Loucy (cell line): ENCODE results near the gene MYBL2.

Source experiments
- H2AFZ ChIP-seq: fragments of 200-600 bp; sonication (generic); 2 replicates; pipeline ENCODE4 v1.6.0; 2016; ENCODE audit warnings: antibody characterized with exemption, mild to moderate bottlenecking, low read length, moderate library complexity
- H3F3A ChIP-seq: fragments of 200-600 bp; 2 replicates; pipeline ENCODE4 v1.6.0; 2016; ENCODE audit warnings: antibody characterized with exemption, low read depth, mild to moderate bottlenecking
- H3K27me3 ChIP-seq: fragments of 200-600 bp; sonication (generic); 2 replicates; pipeline ENCODE4 v1.6.1; 2014; ENCODE audit warnings: low read length, mild to moderate bottlenecking; ENCODE audit not compliant: insufficient read depth, poor library complexity, severe bottlenecking
- H3K36me3 ChIP-seq: fragments of 200-600 bp; sonication (generic); 2 replicates; pipeline ENCODE4 v1.6.1; 2016; ENCODE audit warnings: low read length; ENCODE audit not compliant: insufficient read depth
- H3K4me1 ChIP-seq: fragments of 200-600 bp; sonication (generic); 2 replicates; pipeline ENCODE4 v1.5.1; 2014; ENCODE audit warnings: low read length, mild to moderate bottlenecking; ENCODE audit not compliant: insufficient read depth, poor library complexity, severe bottlenecking
- H3K4me2 ChIP-seq: fragments of 200-600 bp; sonication (generic); 2 replicates; pipeline ENCODE4 v1.6.0; 2014; ENCODE audit warnings: antibody characterized with exemption, low read length, low read depth, mild to moderate bottlenecking; ENCODE audit not compliant: poor library complexity, severe bottlenecking
- H3K4me3 ChIP-seq: fragments of 200-600 bp; sonication (generic); 2 replicates; pipeline ENCODE4 v1.5.1; 2014; ENCODE audit warnings: low read length, mild to moderate bottlenecking, mixed read lengths; ENCODE audit not compliant: poor library complexity, severe bottlenecking
- H3K79me2 ChIP-seq: fragments of 200-600 bp; sonication (generic); 2 replicates; pipeline ENCODE4 v1.6.1; 2014; ENCODE audit warnings: low read length; ENCODE audit not compliant: insufficient read depth
- H3K9ac ChIP-seq: fragments of 200-600 bp; sonication (generic); 2 replicates; pipeline ENCODE4 v1.6.0; 2014; ENCODE audit warnings: mild to moderate bottlenecking, low read depth, low read length, moderate library complexity; ENCODE audit not compliant: poor library complexity, severe bottlenecking
- H3K9me2 ChIP-seq: fragments of 200-600 bp; sonication (generic); replicated peaks from 2 replicates; pipeline ENCODE4 v1.6.1; 2016; ENCODE audit warnings: low read depth, low read length, mixed read lengths
- H3K9me3 ChIP-seq: fragments of 200-600 bp; sonication (generic); 2 replicates; pipeline ENCODE4 v1.6.1; 2014; ENCODE audit warnings: mild to moderate bottlenecking, antibody characterized with exemption, low read length, low read depth; ENCODE audit not compliant: insufficient read depth
- H4K20me1 ChIP-seq: fragments of 200-600 bp; sonication (generic); 2 replicates; pipeline ENCODE4 v1.6.0; 2014; ENCODE audit warnings: antibody characterized with exemption, low read length, mild to moderate bottlenecking; ENCODE audit not compliant: insufficient read depth, poor library complexity, severe bottlenecking
- CTCF ChIP-seq: fragments of 200-600 bp; sonication (generic); conservative IDR thresholded peaks from 2 replicates; pipeline ENCODE4 v1.5.1; 2014; ENCODE audit warnings: mild to moderate bottlenecking, antibody characterized with exemption, low read length
- EZH2phosphoT487 ChIP-seq: fragments of 200-600 bp; IDR thresholded peaks from 2 replicates; pipeline ENCODE4 v1.6.1; 2018; ENCODE audit warnings: antibody characterized with exemption, mild to moderate bottlenecking, moderate library complexity, borderline replicate concordance

Gene MYBL2

DNA sequence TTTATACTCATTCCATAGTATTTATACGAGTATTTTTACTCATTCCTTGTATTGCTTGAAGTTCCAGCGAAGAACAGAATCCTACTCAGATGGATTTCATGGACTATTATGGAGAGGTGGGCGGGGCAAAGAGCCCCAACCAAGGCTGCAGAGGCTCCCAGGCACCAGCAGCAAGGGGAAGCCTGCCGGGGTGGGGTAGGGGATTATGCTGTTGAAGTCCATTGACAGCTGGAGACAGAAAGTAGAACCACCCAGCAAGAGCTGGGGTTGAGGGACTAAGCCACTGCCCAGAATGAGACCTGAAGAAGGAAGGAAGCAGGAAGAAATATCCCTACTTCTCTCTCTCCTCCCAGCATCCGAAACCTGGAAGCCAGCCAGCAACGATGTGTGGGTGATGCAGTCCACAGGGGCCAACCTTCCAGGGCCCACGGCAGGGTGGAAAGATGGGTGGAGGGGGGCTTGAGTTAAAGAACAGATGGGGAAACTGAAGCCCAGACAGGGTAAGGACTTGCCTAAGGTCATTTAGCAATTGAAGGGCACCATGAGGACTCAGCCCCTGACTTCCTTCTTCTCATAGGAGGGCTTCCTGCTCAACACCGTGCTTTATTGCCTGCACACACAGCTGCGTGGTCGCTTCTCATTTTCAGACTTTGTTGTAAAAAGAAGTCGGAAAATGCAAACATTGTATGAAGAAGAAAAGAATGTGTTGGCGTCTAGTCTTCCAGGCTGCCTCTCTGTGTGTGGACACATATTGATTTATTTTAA is 78.2 kb downstream of the MYBL2 start:
- no peaks in the 10 kb centered on the region for H3F3A ChIP-seq
- H3K36me3 ChIP-seq: no peaks in the 10 kb centered on the region
- no peaks in the 10 kb centered on the region for H3K27me3 ChIP-seq
- no peaks in the 10 kb centered on the region for H3K9me3 ChIP-seq
- H3K4me2 ChIP-seq: no peak overlapping the region
- no peaks in the 10 kb centered on the region for H4K20me1 ChIP-seq
- H3K9me2 ChIP-seq: no peaks in the 10 kb centered on the region
- H3K9ac ChIP-seq: no peak overlapping the region
- H3K4me1 ChIP-seq: peaks cover 20% of the 10 kb centered on the region
- H2AFZ ChIP-seq: peak overlapping the region; percentile 73
- H3K4me3 ChIP-seq: no peak overlapping the region
- TF ChIP-seq EZH2phosphoT487: no peak
- no peak for TF ChIP-seq CTCF
- no peaks in the 10 kb centered on the region for H3K79me2 ChIP-seq

GRCh38 chr20:43746344-43747137 is 79.6 kb downstream of the MYBL2 start:
- H3K36me3 ChIP-seq: no peaks in the 10 kb centered on the region
- H3K4me1 ChIP-seq: peaks cover 34% of the 10 kb centered on the region
- no peaks in the 10 kb centered on the region for H4K20me1 ChIP-seq
- H3K79me2 ChIP-seq: no peaks in the 10 kb centered on the region
- no peak overlapping the region for H2AFZ ChIP-seq
- H3K9me2 ChIP-seq: no peaks in the 10 kb centered on the region
- no peaks in the 10 kb centered on the region for H3K27me3 ChIP-seq
- no peak overlapping the region for H3K4me3 ChIP-seq
- H3K9ac ChIP-seq: no peak overlapping the region
- H3K4me2 ChIP-seq: no peak overlapping the region
- H3F3A ChIP-seq: no peaks in the 10 kb centered on the region
- H3K9me3 ChIP-seq: no peaks in the 10 kb centered on the region
- TF ChIP-seq EZH2phosphoT487 (no peak), CTCF (no peak)

DNA sequence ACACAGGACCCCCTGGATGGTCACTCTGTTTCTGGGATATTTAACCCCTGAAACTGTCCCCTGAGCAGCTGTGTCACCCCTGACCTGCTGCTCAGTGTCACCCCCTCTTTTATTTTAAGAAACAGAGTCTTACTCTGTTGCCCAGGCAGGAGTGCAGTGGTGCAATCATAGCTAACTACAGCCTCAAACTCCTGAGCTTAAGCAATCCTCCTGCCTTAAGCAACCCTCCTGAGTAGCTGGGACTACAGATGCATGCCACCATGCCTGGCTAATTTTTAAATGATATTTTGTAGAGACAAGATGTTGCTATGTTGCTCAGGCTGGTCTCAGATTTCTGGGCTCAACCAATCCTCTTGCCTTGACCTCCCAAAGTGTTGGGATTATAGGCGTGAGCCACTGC is 81.4 kb downstream of the MYBL2 start:
- no peak overlapping the region for H3K9ac ChIP-seq
- H3K79me2 ChIP-seq: no peaks in the 10 kb centered on the region
- TF ChIP-seq CTCF (no peak), EZH2phosphoT487 (no peak)
- H3K4me2 ChIP-seq: no peak overlapping the region
- no peaks in the 10 kb centered on the region for H3K9me2 ChIP-seq
- H3K9me3 ChIP-seq: no peaks in the 10 kb centered on the region
- no peak overlapping the region for H3K4me3 ChIP-seq
- H3F3A ChIP-seq: no peaks in the 10 kb centered on the region
- H3K36me3 ChIP-seq: no peaks in the 10 kb centered on the region
- H2AFZ ChIP-seq: no peak overlapping the region
- no peaks in the 10 kb centered on the region for H3K27me3 ChIP-seq
- peaks cover 51% of the 10 kb centered on the region for H3K4me1 ChIP-seq
- no peaks in the 10 kb centered on the region for H4K20me1 ChIP-seq
